ENCODE measurements around the gene ATRAID. TPM values are rescaled to one million over a fixed set of nuclear protein-coding genes. Genes with fewer than 3 reads are reported as not detected.

ATRAID gene
- total and polyA plus RNA-seq, 10 of the 15 experiments (the other 5 are each of a cell fraction or from before 2014, with no cell fraction given): 65.6 to 180 (median 120) TPM

DNA sequence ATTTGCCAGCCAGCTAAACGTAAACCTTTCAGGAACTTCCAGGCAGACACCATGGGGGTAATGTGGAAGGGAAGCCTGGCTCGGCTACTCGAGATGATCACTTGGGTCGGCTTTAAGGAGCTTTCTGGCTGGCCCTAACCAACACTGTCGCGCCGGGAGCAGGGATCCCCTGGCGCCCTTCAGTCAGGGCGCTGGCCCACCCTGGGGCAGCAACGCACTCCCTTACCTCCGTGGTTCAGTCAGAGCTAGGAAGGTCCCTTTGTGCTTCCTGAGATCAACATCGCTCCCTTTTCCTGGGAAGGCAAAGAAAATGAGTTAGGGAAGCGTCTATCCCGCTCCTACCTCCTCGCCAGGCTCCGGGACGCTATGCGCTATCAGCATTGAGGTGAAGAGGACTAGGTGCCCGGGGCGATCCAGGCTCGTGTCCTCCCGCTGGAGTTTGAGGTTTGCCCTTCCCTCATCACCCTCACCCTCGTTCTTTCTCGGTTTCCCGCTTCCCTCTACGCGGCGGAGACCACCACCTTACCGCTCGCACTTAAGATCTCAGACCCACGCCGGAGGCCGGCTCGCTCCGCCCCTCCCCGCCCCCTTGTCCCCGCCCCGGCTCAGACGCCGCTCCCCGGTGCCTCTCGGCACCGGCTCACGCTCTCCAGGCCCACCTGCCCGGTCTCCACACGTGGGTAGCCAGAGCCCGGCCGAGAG is 449 bp upstream of the ATRAID start:
- no peak for DNase-seq (ENCODE audit: low read depth, low spot score)
- H3K4me3 ChIP-seq: peak overlapping the region; percentile 70
- TF ChIP-seq IKZF1 (conservative IDR thresholded peaks at IDR 0.05): peak; percentile 26; the same call in 1 of the 2 replicates
- TF ChIP-seq TARDBP (IDR thresholded peaks at IDR 0.05; ENCODE audit: borderline replicate concordance): no peak
- no peak for TF ChIP-seq YBX1 (IDR thresholded peaks at IDR 0.05)
- TF ChIP-seq, protein P1, sequence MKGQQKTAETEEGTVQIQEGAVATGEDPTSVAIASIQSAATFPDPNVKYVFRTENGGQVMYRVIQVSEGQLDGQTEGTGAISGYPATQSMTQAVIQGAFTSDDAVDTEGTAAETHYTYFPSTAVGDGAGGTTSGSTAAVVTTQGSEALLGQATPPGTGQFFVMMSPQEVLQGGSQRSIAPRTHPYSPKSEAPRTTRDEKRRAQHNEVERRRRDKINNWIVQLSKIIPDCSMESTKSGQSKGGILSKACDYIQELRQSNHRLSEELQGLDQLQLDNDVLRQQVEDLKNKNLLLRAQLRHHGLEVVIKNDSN (IDR thresholded peaks at IDR 0.05; ENCODE audit: borderline replicate concordance, extremely low read length, insufficient read depth, low read depth, low read length): no peak
- TF ChIP-seq LARP7 (IDR thresholded peaks at IDR 0.05): 0 out of 2 replicates have a peak, but pooled peaks have one; percentile 22
- TF ChIP-seq ATF7 (IDR thresholded peaks at IDR 0.05; ENCODE audit: low read depth): no peak
- TF ChIP-seq GATAD2B (conservative IDR thresholded peaks at IDR 0.05; ENCODE audit: low read depth): no peak
- no peak for TF ChIP-seq FOXK2 (IDR thresholded peaks at IDR 0.05)
- TF ChIP-seq MXI1 (IDR thresholded peaks at IDR 0.05; ENCODE audit: low read depth, low read length): peak; percentile 85
- peak; percentile 32; the same call in 1 of the 2 replicates for TF ChIP-seq NKRF (conservative IDR thresholded peaks at IDR 0.05)
- TF ChIP-seq IKZF2 (IDR thresholded peaks at IDR 0.05): 0 out of 4 replicates have a peak, but pooled peaks have one; percentile 15 to 34
- no peak for TF ChIP-seq SKIL (IDR thresholded peaks at IDR 0.05; ENCODE audit: low read depth, poor library complexity, severe bottlenecking)
- no peak for TF ChIP-seq HDAC6 (IDR thresholded peaks at IDR 0.05; ENCODE audit: unreplicated experiment)
- TF ChIP-seq E2F4 (IDR thresholded peaks at IDR 0.05; ENCODE audit: low read depth, low read length): no peak
- TF ChIP-seq ATF3 (IDR thresholded peaks at IDR 0.05; ENCODE audit: borderline replicate concordance, extremely low read depth, low read depth, low read length): no peak
- no peak for TF ChIP-seq BACH1 (IDR thresholded peaks at IDR 0.05; ENCODE audit: borderline replicate concordance)
- TF ChIP-seq PAX8 (IDR thresholded peaks at IDR 0.05): no peak

More for the DNA sequence above, 449 bp upstream of the ATRAID start:
- ChIA-PET SMC1A (ENCODE audit: uncharacterized antibody, unreplicated experiment) (interaction anchor here (1.0 kb wide), 1 partner anchor 77 kb away, joined by 3 read pairs; the partner anchor contains the start of gene PREB), CTCF (interaction anchor here (0.7 to 2.0 kb wide), 6 partner anchors 41 to 161 kb away, joined by 3 to 6 read pairs (median 4); no protein-coding TSS in a partner anchor), RAD21 (ENCODE audit: unreplicated experiment) (interaction anchor here (1.3 kb wide), 1 partner anchor 78 kb away, joined by 3 read pairs; no protein-coding TSS in a partner anchor), POLR2A (interaction anchor here (0.6 to 1.5 kb wide), 4 partner anchors 78 to 1065 kb away, joined by 3 to 7 read pairs (median 5); partner anchors contain the start of gene PREB)
- Histone ChIP-seq H3K9me3 (replicated peaks; ENCODE audit: control insufficient read depth, insufficient read depth, low read length) (no peaks in the 10 kb centered on the region), H3K27me3 (replicated peaks in 1 of 2; ENCODE audit: control insufficient read depth in 2 of 2, insufficient read depth in 2 of 2, low read length in 1 of 2) (no peaks in the 10 kb centered on the region), H3K79me2 (ENCODE audit: control insufficient read depth, insufficient read depth, low read length) (peaks cover 53% of the 10 kb centered on the region), H3K27ac (ENCODE audit: control insufficient read depth, insufficient read depth) (peak overlapping the region; percentile 65), H2AFZ (ENCODE audit: control insufficient read depth, low read depth, low read length) (peak overlapping the region; percentile 69), H3K9ac (ENCODE audit: control insufficient read depth, insufficient read depth, low read length) (peak overlapping the region; percentile 96), H3K36me3 (ENCODE audit: control insufficient read depth in 2 of 2, insufficient read depth in 2 of 2, low read length in 1 of 2) (peaks cover 6 to 11% of the 10 kb centered on the region in 2 experiments), H3K4me1 (ENCODE audit: control insufficient read depth, insufficient read depth, low read length) (peaks cover 7% of the 10 kb centered on the region), H4K20me1 (ENCODE audit: control insufficient read depth, insufficient read depth) (no peaks in the 10 kb centered on the region), H3K4me2 (ENCODE audit: control insufficient read depth, insufficient read depth) (peak overlapping the region; percentile 82)
- FAIRE-seq (no peak), ATAC-seq (peak; percentile 2)
- 4% methylated on average over 37 of the region's 48 CpGs for WGBS (ENCODE audit: insufficient coverage, insufficient replicate concordance, low lambda C conversion rate, missing lambda C conversion rate)
- in situ Hi-C loops (cut with MboI) (no loop called here), intact Hi-C loops (cut with micrococcal nuclease; ENCODE audit: unreplicated experiment) (loop anchor here (10.0 kb wide), 1 partner anchor 143 kb away; the partner anchor contains the start of gene GTF3C2)
- BruUV-seq (replicated peaks): TSS peak; percentile 87

All from GM12878 (cell line).